GM19025 (cell line): Measurements from ENCODE around the gene EPHA6.
"Not testable (repeated sequence)": the region's sequence is repeated elsewhere in the genome, so short reads cannot be mapped to it uniquely, and the experiment has no call there.

Experiments
- ATAC-seq: cut with Tn5 transposase; IDR thresholded peaks from one replicate; pipeline ENCODE4 v1.9.1; 2021; ENCODE audit warnings: mild to moderate bottlenecking, low read depth, moderate library complexity; ENCODE audit not compliant: unreplicated experiment

Gene EPHA6

GRCh38 chr3:97259263-97259662 lies 444.9 kb downstream of the EPHA6 start:
- ATAC-seq = no peak

GRCh38 chr3:97264180-97264579 lies 449.8 kb downstream of the EPHA6 start:
- no peak for ATAC-seq

GRCh38 chr3:97265237-97266005 lies 451.0 kb downstream of the EPHA6 start:
- ATAC-seq = no peak

GRCh38 chr3:97269202-97269601 lies 454.8 kb downstream of the EPHA6 start:
- ATAC-seq = no peak

GRCh38 chr3:97276879-97277550 lies 462.6 kb downstream of the EPHA6 start:
- not testable (repeated sequence) for ATAC-seq

GRCh38 chr3:97277708-97278107 lies 463.3 kb downstream of the EPHA6 start:
- ATAC-seq = no peak

- ATAC-seq = no peak
Measured at GRCh38 chr3:97278506-97278905, 464.1 kb downstream of the EPHA6 start.

- ATAC-seq = no peak
Measured at GRCh38 chr3:97291901-97292300, 477.5 kb downstream of the EPHA6 start.

- ATAC-seq = no peak
Measured at GRCh38 chr3:97293596-97294131, 479.3 kb downstream of the EPHA6 start.

GRCh38 chr3:97297032-97297431 lies 482.6 kb downstream of the EPHA6 start:
- ATAC-seq = no peak

GRCh38 chr3:97301114-97301513 lies 486.7 kb downstream of the EPHA6 start:
- ATAC-seq = no peak

- no peak for ATAC-seq
Measured at GRCh38 chr3:97306226-97306625, 491.8 kb downstream of the EPHA6 start.

GRCh38 chr3:97338375-97338774 lies 524.0 kb downstream of the EPHA6 start:
- ATAC-seq = no peak

- no peak for ATAC-seq
Measured at GRCh38 chr3:97340940-97341339, 526.5 kb downstream of the EPHA6 start.

GRCh38 chr3:97347780-97348179 lies 533.4 kb downstream of the EPHA6 start:
- no peak for ATAC-seq

GRCh38 chr3:97350971-97351370 lies 536.6 kb downstream of the EPHA6 start:
- no peak for ATAC-seq

GRCh38 chr3:97353176-97353575 lies 538.8 kb downstream of the EPHA6 start:
- no peak for ATAC-seq

- no peak for ATAC-seq
Measured at GRCh38 chr3:97359977-97360376, 545.6 kb downstream of the EPHA6 start.

GRCh38 chr3:97360804-97361203 lies 546.4 kb downstream of the EPHA6 start:
- ATAC-seq = no peak

GRCh38 chr3:97384583-97384982 lies 570.2 kb downstream of the EPHA6 start:
- no peak for ATAC-seq

GRCh38 chr3:97388774-97389173 lies 574.4 kb downstream of the EPHA6 start:
- ATAC-seq = no peak

- ATAC-seq = no peak
Measured at GRCh38 chr3:97389936-97390335, 575.5 kb downstream of the EPHA6 start.
